ENCODE results near the gene ZIC1. TPM values are rescaled to one million over a fixed set of nuclear protein-coding genes. Genes with fewer than 3 reads are reported as not detected.

ZIC1 gene
- total and polyA plus RNA-seq, 2 experiments from 2014 or later, result 0.21 to 0.95 TPM

DNA sequence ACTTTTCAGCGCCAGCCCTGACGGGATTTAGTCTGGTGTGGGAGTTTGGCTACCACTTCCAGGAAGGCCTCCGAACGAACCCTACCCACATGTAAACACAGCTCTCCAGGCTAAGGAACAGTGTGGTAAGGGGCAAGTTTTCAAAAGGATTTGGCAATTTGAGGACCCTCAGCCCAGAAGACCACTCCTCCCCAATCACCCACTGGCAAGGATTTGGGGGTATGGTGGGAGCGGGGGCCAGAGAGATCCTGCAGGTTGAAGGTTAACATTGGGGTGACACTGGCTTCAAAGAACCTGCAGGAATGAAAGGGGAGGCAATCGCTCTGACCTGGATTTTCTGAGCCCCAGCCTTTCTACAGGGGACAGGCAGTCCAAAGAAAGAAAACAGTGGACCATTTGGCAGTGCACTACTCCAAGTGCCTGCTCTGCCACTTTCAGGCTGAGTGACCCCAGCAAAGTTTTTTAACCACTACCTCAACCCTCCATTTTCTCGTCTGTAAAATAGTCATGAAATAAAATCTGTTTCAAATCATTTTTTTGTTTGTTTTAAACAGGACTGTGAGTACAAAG is 37.3 kb upstream of the ZIC1 start:
- H3K9me2 ChIP-seq (ENCODE audit: insufficient read depth), result no peaks in the 10 kb centered on the region
- no peak overlapping the region for H3K27ac Mint-ChIP-seq
- peaks cover 99% of the 10 kb centered on the region for H3K27me3 ChIP-seq (ENCODE audit: insufficient read depth)
- peak overlapping the region; percentile 25; the same call in 1 of the 2 replicates for H3K4me3 ChIP-seq
- H3K36me3 Mint-ChIP-seq (ENCODE audit: low read depth), result no peaks in the 10 kb centered on the region
- H3K9me3 Mint-ChIP-seq, result peaks cover 6% of the 10 kb centered on the region
- no peak overlapping the region for H2AFZ ChIP-seq
- peak overlapping the region; percentile 19; the same call in 1 of the 3 replicates for H3K4me3 Mint-ChIP-seq
- no peak overlapping the region for H3K27ac ChIP-seq (ENCODE audit: low read depth)
- no peak for TF ChIP-seq EZH2 (IDR thresholded peaks at IDR 0.05; ENCODE audit: low read depth, unreplicated experiment)
- H4K20me1 ChIP-seq (replicated peaks; ENCODE audit: insufficient read depth), result peaks cover 12% of the 10 kb centered on the region; the same call in 1 of the 2 replicates
- no peaks in the 10 kb centered on the region for H3K36me3 ChIP-seq (ENCODE audit: insufficient read depth)
- DNase-seq (ENCODE audit: low spot score) (no peak), ATAC-seq (peak; percentile 18)
- H3K79me2 ChIP-seq (replicated peaks; ENCODE audit: insufficient read depth), result no peaks in the 10 kb centered on the region
- peaks cover 98% of the 10 kb centered on the region for H3K27me3 Mint-ChIP-seq (ENCODE audit: insufficient read depth, low read depth, poor library complexity)
- H3K4me1 ChIP-seq (ENCODE audit: insufficient read depth), result peaks cover 84% of the 10 kb centered on the region
- peaks cover 36% of the 10 kb centered on the region for H3F3A ChIP-seq (replicated peaks; ENCODE audit: low read depth)
- peaks cover 62% of the 10 kb centered on the region for H3K4me1 Mint-ChIP-seq
- peak overlapping the region; percentile 68 for H3K4me2 ChIP-seq

DNA sequence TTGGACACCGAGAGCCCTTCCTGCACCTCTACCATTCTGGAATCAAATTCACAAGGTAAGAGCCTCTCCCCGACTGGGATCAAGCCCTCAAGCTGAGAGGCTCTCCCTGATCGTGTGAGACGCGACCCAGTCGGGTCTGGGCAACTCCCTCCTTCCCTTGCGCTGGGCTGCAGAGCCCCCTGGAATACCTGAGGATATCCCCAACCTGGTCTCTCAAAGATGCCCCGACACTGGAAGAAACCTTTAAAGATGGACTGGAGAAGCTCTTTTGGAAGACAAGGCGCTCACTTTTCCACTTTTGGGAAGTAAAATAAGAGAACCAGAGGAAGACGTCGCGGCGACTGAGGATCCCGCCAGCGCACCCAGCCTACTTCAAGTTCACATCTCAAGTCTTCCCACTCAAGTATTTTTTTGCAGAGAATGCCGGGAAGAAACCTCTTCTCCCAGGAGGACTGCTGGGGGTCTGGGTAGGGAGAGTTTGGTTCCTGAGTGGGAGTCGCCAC is 36.6 kb upstream of the ZIC1 start:
- ATAC-seq (peak; percentile 48), DNase-seq (ENCODE audit: low spot score) (no peak)
- Histone ChIP-seq H3K27me3 (ENCODE audit: insufficient read depth) (peaks cover 99% of the 10 kb centered on the region), H3K27ac (ENCODE audit: low read depth) (no peak overlapping the region), H3F3A (replicated peaks; ENCODE audit: low read depth) (peaks cover 43% of the 10 kb centered on the region), H4K20me1 (replicated peaks; ENCODE audit: insufficient read depth) (peaks cover 8% of the 10 kb centered on the region; the same call in 1 of the 2 replicates), H3K4me3 (peak overlapping the region; percentile 25), H3K4me2 (peak overlapping the region; percentile 68), H3K9me2 (ENCODE audit: insufficient read depth) (no peaks in the 10 kb centered on the region), H3K79me2 (replicated peaks; ENCODE audit: insufficient read depth) (no peaks in the 10 kb centered on the region), H3K4me1 (ENCODE audit: insufficient read depth) (peaks cover 84% of the 10 kb centered on the region), H2AFZ (no peak overlapping the region), H3K36me3 (ENCODE audit: insufficient read depth) (no peaks in the 10 kb centered on the region)
- Mint-ChIP-seq H3K36me3 (ENCODE audit: low read depth) (no peaks in the 10 kb centered on the region), H3K27ac (no peak overlapping the region), H3K4me3 (peak overlapping the region; percentile 19; the same call in 1 of the 3 replicates), H3K4me1 (peaks cover 68% of the 10 kb centered on the region), H3K9me3 (peaks cover 6% of the 10 kb centered on the region), H3K27me3 (ENCODE audit: insufficient read depth, low read depth, poor library complexity) (peaks cover 99% of the 10 kb centered on the region)
- no peak for TF ChIP-seq CREB1 (CRISPR knock-in tag; IDR thresholded peaks at IDR 0.05; ENCODE audit: low read depth)
- TF ChIP-seq EZH2 (IDR thresholded peaks at IDR 0.05; ENCODE audit: low read depth, unreplicated experiment), result peak; percentile 94
- peak; percentile 25 for TF ChIP-seq EZH2phosphoT487 (IDR thresholded peaks at IDR 0.05; ENCODE audit: unreplicated experiment)

DNA sequence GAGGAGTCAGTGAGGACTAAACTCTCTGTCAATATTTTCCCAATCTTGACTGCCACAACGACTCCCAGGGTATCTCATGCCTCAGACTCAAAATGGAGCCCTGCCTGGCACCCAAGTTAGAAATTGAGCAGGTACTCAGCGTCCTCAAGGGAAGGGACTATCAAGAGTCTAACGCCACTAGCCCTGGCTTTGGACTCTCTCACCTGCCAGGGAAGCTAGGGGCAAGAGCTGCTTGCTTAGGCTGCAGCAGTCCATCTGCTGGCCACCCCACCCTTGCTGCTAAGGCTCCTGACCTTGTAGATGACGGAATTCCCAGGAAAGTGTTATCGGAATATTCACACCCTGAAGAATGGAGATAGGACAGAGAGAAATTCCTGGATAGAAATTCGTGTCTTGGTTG is 35.9 kb upstream of the ZIC1 start:
- H3K79me2 ChIP-seq (replicated peaks; ENCODE audit: insufficient read depth), result no peaks in the 10 kb centered on the region
- H3K27ac Mint-ChIP-seq, result no peak overlapping the region
- ATAC-seq (no peak), DNase-seq (ENCODE audit: low spot score) (peak; percentile 47)
- no peaks in the 10 kb centered on the region for H3K36me3 ChIP-seq (ENCODE audit: insufficient read depth)
- H3K27me3 Mint-ChIP-seq (ENCODE audit: insufficient read depth, low read depth, poor library complexity), result peaks cover 99% of the 10 kb centered on the region
- TF ChIP-seq NANOG (IDR thresholded peaks at IDR 0.05; ENCODE audit: borderline replicate concordance), result no peak
- TF ChIP-seq EZH2phosphoT487 (IDR thresholded peaks at IDR 0.05; ENCODE audit: unreplicated experiment), result no peak
- TF ChIP-seq, protein P1, sequence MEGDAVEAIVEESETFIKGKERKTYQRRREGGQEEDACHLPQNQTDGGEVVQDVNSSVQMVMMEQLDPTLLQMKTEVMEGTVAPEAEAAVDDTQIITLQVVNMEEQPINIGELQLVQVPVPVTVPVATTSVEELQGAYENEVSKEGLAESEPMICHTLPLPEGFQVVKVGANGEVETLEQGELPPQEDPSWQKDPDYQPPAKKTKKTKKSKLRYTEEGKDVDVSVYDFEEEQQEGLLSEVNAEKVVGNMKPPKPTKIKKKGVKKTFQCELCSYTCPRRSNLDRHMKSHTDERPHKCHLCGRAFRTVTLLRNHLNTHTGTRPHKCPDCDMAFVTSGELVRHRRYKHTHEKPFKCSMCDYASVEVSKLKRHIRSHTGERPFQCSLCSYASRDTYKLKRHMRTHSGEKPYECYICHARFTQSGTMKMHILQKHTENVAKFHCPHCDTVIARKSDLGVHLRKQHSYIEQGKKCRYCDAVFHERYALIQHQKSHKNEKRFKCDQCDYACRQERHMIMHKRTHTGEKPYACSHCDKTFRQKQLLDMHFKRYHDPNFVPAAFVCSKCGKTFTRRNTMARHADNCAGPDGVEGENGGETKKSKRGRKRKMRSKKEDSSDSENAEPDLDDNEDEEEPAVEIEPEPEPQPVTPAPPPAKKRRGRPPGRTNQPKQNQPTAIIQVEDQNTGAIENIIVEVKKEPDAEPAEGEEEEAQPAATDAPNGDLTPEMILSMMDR (conservative IDR thresholded peaks at IDR 0.05; ENCODE audit: low read depth in 2 of 2), result no peak
- TF ChIP-seq, protein P2, sequence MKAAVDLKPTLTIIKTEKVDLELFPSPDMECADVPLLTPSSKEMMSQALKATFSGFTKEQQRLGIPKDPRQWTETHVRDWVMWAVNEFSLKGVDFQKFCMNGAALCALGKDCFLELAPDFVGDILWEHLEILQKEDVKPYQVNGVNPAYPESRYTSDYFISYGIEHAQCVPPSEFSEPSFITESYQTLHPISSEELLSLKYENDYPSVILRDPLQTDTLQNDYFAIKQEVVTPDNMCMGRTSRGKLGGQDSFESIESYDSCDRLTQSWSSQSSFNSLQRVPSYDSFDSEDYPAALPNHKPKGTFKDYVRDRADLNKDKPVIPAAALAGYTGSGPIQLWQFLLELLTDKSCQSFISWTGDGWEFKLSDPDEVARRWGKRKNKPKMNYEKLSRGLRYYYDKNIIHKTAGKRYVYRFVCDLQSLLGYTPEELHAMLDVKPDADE (IDR thresholded peaks at IDR 0.05), result no peak
- no peak for TF ChIP-seq JUNB (IDR thresholded peaks at IDR 0.05; ENCODE audit: unreplicated experiment)
- TF ChIP-seq, protein P3, sequence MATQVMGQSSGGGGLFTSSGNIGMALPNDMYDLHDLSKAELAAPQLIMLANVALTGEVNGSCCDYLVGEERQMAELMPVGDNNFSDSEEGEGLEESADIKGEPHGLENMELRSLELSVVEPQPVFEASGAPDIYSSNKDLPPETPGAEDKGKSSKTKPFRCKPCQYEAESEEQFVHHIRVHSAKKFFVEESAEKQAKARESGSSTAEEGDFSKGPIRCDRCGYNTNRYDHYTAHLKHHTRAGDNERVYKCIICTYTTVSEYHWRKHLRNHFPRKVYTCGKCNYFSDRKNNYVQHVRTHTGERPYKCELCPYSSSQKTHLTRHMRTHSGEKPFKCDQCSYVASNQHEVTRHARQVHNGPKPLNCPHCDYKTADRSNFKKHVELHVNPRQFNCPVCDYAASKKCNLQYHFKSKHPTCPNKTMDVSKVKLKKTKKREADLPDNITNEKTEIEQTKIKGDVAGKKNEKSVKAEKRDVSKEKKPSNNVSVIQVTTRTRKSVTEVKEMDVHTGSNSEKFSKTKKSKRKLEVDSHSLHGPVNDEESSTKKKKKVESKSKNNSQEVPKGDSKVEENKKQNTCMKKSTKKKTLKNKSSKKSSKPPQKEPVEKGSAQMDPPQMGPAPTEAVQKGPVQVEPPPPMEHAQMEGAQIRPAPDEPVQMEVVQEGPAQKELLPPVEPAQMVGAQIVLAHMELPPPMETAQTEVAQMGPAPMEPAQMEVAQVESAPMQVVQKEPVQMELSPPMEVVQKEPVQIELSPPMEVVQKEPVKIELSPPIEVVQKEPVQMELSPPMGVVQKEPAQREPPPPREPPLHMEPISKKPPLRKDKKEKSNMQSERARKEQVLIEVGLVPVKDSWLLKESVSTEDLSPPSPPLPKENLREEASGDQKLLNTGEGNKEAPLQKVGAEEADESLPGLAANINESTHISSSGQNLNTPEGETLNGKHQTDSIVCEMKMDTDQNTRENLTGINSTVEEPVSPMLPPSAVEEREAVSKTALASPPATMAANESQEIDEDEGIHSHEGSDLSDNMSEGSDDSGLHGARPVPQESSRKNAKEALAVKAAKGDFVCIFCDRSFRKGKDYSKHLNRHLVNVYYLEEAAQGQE (IDR thresholded peaks at IDR 0.05; ENCODE audit: unreplicated experiment), result no peak
- H3F3A ChIP-seq (replicated peaks; ENCODE audit: low read depth), result peaks cover 43% of the 10 kb centered on the region
- H3K27ac ChIP-seq (ENCODE audit: low read depth), result no peak overlapping the region
- peak overlapping the region; percentile 33; the same call in 1 of the 3 replicates for H3K4me3 Mint-ChIP-seq
- 0 out of 2 replicates have a peak overlapping the region, but pooled peaks have one; percentile 25 for H3K4me3 ChIP-seq
- H3K4me2 ChIP-seq, result peak overlapping the region; percentile 68
- H3K27me3 ChIP-seq (ENCODE audit: insufficient read depth), result peaks cover 96% of the 10 kb centered on the region
- peaks cover 6% of the 10 kb centered on the region for H3K9me3 Mint-ChIP-seq
- H3K4me1 Mint-ChIP-seq, result peaks cover 66% of the 10 kb centered on the region
- H4K20me1 ChIP-seq (replicated peaks; ENCODE audit: insufficient read depth), result peaks cover 8% of the 10 kb centered on the region; the same call in 1 of the 2 replicates
- no peak overlapping the region for H2AFZ ChIP-seq
- no peaks in the 10 kb centered on the region for H3K36me3 Mint-ChIP-seq (ENCODE audit: low read depth)
- no peaks in the 10 kb centered on the region for H3K9me2 ChIP-seq (ENCODE audit: insufficient read depth)
- H3K4me1 ChIP-seq (ENCODE audit: insufficient read depth), result peaks cover 77% of the 10 kb centered on the region
